GM21515 (cell line): ENCODE data around the gene BICC1.

ENCODE experiments used
- ATAC-seq: cut with Tn5 transposase; IDR thresholded peaks from one replicate; pipeline ENCODE4 v1.9.1; 2021; ENCODE audit not compliant: unreplicated experiment

The BICC1 gene

GRCh38 chr10:58645416-58646146 lies 132.9 kb downstream of the BICC1 start:
- ATAC-seq: no peak

DNA sequence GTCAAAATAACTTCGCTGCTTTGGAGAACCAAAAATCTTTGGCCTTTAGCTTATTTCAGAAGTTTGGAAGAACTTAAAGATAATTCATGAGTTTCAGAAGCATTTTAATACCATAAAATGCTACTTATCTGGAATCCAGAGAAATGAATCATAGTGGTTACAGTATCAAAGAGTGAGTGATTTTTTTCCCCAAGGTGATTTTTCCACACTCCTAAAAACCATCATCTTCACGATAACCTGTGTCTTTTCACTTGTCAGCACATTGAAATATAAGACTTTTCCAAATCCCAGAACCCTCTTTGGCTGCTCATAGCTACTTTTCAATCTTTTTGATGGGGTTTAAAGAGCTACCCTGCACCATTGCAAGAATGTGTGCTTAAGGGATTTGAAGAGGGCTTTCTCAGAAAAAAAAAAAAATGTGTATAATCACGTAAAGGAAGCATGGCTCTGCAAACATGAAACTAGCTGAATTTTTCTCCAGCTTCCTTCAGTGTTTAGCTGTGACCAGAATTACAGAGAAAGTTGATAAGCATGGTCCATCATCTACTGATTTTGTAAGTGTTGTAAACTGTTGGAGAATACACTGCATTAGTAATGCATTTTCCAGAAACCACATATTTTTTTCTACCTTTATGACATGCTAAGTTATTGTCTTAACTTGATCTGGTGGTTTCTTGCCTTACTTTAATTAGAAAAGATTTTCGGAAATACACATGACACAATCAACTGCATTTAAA lies 134.9 kb downstream of the BICC1 start:
- ATAC-seq: no peak

- ATAC-seq: no peak
These were observed 135.5 kb downstream of the BICC1 start for GRCh38 chr10:58648131-58648530.

DNA sequence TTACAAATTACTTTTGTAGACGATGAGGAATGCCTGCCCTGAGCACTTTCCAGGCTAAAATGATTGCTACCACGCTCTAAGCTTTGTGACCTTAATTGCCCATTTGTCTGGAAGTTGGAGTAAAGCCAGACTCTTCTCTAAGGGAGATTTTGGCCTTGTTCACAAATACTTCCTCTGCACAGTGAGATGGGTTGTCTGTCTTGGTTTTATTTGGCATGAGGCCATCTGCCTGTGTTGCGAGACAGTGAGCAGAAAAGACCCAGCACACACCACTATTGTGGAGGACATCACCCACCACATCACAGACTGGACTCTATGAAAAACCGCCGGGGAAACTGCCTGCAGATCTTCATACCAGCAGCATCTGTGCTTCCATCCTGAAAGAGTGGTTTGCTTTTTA lies 138.4 kb downstream of the BICC1 start:
- no peak for ATAC-seq

- ATAC-seq: no peak
These were observed 139.1 kb downstream of the BICC1 start for GRCh38 chr10:58651742-58652141.

GRCh38 chr10:58653139-58653538 lies 140.5 kb downstream of the BICC1 start:
- no peak for ATAC-seq

DNA sequence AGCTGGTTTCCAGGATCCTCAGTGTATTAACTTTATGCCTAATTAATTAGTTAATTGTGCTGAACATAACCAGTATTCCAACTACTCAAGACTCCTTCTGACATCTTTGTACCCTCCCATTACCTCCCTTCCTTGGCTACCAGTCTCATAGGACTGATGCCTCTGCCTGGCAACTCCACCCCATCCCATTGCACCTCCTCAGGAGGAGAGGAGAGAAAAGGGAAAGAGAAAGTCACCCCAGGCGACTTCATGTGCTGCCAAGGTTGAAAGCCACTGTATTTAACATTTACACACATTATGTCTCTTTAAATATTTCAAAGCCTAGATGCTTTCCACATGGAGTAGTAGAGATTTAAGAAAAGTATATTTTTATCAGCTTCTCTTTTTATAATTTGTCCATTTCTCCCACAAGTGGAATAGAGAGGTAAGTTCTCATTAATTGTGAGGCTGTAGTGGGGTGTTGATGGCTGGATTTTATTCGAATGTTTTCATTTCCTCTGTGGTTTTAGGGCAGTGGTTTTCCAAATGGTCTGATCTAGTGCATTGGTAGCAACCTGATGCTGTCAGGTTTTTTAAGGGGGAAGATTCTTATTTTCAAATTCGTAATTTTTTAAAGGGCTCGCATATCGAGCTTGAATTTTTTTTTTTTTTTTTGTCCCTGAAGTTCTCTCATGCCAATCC lies 148.0 kb downstream of the BICC1 start:
- no peak for ATAC-seq

DNA sequence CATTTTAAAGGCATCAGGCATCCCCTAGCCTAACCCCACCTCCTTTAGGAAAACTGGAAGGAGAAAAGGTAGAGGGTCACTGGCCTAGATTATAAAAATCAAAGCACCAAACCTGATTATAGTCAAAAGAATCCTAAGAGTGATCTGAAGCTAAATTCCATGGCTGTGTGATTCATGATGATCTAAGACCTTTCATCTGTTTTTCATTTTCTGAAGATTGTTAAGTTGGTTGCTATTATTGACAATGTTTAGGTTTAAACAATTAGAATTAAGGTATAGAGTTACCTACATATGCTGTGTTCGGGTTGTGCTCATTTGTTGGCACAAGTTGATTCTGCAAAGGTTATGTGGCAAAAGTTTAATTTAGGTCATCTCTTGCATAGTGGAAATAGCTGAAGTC lies 148.7 kb downstream of the BICC1 start:
- ATAC-seq: no peak

- ATAC-seq: no peak
These were observed 149.2 kb downstream of the BICC1 start for GRCh38 chr10:58661902-58662301.

DNA sequence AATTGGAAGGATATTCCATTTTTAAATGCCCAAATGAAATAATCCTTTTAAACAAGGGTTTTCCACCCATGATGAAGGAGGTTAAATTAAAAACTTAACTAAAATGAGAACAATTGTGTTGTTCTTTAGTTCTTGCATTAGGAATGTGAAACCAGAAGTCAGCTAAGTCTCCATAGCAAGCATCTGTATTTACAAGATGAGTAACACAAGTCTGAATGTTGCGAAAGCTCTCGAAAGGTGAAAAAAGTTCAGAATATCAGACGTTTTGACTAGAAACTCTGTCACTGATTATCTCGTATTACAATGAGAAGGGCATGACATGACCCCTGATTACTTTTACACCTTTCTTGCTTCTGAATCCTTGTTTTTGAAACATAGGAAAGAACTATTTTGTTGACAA lies 149.6 kb downstream of the BICC1 start:
- no peak for ATAC-seq

DNA sequence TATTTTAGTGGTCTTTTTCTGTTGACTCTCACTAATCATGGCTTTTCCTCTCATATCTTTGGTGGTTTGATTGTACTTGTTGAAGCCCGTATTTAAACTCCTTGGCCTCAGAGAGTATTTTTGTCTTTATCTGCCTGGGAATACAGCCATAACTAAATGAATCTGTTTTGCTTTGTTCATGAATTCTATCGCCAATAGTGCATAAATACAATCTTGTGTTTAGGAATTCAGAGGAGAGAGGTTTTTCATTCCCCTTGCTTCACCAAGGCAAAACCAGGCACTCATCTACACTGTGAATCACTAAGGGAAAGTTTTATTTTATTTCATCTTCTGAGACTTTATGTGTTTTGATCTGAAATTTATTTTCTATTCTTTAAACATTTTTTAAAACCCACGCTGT lies 152.7 kb downstream of the BICC1 start:
- ATAC-seq: no peak

DNA sequence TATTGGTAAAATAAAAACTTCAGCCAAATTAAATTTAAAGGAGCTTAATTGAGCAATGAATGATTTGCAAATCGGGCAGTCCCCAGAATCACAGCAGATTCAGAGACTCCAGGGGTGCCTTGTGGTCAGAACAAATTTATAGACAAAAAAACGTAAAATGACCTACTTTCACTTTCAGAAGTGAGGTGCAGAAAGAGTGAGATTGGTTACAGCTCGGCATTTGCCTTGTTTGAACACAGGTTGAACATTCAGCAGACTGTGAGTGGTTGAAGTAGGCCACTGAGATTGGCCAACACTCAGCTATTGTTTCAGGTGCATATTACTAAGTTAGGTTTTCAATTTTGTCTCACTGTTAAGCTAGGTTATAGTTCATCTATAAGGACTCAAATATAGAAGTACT lies 153.4 kb downstream of the BICC1 start:
- no peak for ATAC-seq

- ATAC-seq: no peak
These were observed 155.1 kb downstream of the BICC1 start for GRCh38 chr10:58667658-58668310.

- no peak for ATAC-seq
These were observed 160.2 kb downstream of the BICC1 start for GRCh38 chr10:58672845-58673244.

- no peak for ATAC-seq
These were observed 161.6 kb downstream of the BICC1 start for GRCh38 chr10:58674251-58674650.

DNA sequence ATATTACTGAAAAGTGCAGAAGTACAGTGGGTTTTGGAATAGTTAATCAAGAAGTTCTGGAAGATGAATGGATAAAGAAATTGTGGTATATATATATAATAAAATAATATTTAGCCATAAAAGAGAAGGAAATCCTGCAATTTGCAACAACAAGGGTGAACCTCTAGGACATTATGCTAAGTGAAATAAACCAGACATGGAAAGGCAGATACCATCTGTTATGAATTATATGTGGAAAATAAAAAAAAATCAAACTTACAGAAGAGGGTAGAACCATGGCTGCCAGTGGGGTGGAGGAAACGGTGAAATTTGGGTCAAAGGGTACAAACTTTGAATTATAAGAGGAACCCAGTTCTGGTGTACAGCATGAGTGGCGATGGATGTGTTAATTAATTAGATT lies 162.6 kb downstream of the BICC1 start:
- ATAC-seq: no peak

- ATAC-seq: no peak
These were observed 178.9 kb downstream of the BICC1 start for GRCh38 chr10:58691528-58691927.

GRCh38 chr10:58693919-58694318 lies 181.2 kb downstream of the BICC1 start:
- no peak for ATAC-seq

- no peak for ATAC-seq
These were observed 182.3 kb downstream of the BICC1 start for GRCh38 chr10:58695022-58695421.

DNA sequence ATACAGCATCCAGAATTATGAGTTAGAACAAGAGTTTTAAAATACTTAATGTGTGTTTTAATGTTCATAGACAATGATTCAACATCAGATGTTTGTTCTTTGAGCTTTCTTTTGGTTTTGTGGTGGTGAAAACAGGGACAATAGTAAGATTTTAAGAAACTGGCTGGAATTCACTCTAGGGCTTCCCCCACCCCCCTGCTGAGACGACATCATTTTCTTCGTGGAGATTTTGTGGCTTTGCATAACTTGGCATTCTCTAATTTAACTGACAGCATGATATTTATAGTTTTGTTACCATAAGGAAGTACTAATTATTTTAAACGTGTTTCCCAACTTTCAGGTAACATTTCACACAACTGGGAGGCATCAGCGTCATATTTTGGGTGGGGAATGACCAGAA lies 184.1 kb downstream of the BICC1 start:
- ATAC-seq: no peak

GRCh38 chr10:58697691-58698090 lies 185.0 kb downstream of the BICC1 start:
- ATAC-seq: no peak
